Mucosa of stomach (tissue), 1 donor: ENCODE data around the gene GSC2.

Source experiments
- H3K27me3 ChIP-seq: one replicate; pipeline ENCODE4 v1.7.0; 2013; ENCODE audit warnings: mild to moderate bottlenecking, low read length; ENCODE audit not compliant: control insufficient read depth, insufficient read depth
- H3K36me3 ChIP-seq: one replicate; pipeline ENCODE4 v1.7.0; 2013; ENCODE audit warnings: low read length; ENCODE audit not compliant: control insufficient read depth, insufficient read depth
- H3K4me1 ChIP-seq: one replicate; pipeline ENCODE4 v1.7.0; 2013; ENCODE audit warnings: mild to moderate bottlenecking, low read length; ENCODE audit not compliant: control insufficient read depth, insufficient read depth
- H3K4me3 ChIP-seq: one replicate; pipeline ENCODE4 v1.7.0; 2013; ENCODE audit warnings: low read length
- H3K9ac ChIP-seq: one replicate; pipeline ENCODE4 v1.7.0; 2013; ENCODE audit warnings: mild to moderate bottlenecking, low read length, moderate library complexity
- H3K9me3 ChIP-seq: one replicate; pipeline ENCODE4 v1.7.0; 2013; ENCODE audit warnings: mild to moderate bottlenecking, low read length, moderate library complexity; ENCODE audit not compliant: control insufficient read depth
- donor health status: Pancreatic carcinoma.

The GSC2 gene

DNA sequence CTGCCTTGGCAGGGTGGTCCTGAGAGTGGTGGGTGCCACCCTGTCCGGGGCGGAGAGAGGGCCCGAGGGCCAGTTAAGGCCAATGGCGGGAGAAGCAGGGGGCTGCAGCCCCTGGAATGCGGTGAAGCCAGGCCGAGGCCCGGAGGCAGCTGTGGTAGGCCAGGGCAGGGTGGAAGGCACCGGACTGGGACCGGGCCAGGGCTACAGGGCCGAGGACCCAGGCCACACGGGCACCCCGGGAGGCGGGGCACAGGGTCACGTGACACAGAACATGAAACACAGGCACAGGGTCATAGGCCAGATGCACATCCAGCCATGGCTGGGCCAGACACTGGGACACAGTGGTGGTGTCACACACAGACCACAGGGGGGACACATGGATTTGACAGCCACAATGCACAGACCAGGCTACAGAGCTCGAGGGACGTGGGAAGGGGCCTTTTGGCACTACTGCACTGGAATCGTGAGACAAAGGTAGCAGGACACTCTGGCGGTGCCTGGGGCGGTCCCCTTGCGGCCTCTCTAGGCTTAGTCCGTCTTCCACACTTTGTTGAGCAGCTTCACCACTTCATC is 25.6 kb upstream of the GSC2 start:
- H3K36me3 ChIP-seq = no peaks in the 10 kb centered on the region
- H3K9ac ChIP-seq = no peak overlapping the region
- peaks cover 54% of the 10 kb centered on the region for H3K4me1 ChIP-seq
- no peak overlapping the region for H3K4me3 ChIP-seq
- no peaks in the 10 kb centered on the region for H3K9me3 ChIP-seq
- peaks cover under 1% of the 10 kb centered on the region for H3K27me3 ChIP-seq

GRCh38 chr22:19175026-19175601 is 25.0 kb upstream of the GSC2 start:
- H3K4me1 ChIP-seq = peaks cover 60% of the 10 kb centered on the region
- no peak overlapping the region for H3K4me3 ChIP-seq
- H3K9ac ChIP-seq = no peak overlapping the region

DNA sequence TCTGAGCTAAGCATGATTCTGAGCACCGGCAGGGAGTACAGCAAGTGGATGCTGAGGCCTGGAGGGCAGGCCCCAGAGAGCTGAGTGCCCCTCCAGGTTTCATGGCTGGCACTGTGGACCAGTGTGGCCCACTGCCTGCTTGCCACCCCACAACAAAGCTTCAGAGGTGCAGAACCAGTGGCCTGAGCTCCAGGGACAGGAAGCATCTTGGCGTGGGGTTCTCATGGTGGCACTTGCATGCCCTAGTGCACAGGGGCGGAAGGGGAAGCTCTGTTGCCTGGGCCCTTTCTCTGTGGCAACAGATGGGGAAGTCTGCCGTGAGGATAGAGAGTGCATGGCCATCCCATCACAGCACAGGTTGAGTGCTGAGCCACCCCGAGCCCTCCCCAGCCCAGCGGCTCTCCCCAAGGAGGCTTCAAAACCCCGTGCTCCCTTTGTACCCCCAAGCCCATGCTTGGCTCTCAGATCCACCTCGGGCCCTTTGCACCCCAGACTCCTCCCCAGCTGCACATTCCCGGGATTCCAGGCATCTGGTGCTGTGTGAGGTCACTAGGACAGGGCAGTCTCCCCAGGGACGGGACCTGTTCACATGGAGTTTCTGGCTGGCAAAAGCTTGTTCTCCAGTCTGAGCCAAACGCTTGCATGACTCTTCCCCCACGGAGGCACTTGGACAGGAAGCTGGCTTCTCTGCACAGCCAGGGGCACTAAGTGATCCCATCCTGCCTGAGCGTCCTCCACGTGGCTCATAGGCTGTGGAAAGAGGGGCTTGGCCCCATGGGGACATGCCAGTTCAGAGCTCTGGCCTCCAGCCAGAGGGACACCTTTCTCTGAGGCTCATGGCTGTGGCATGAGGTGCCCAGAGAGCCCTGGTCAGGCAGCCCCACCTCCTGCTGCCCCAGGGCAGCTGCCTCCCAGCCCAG is 24.3 kb upstream of the GSC2 start:
- H3K27me3 ChIP-seq = peaks cover 14% of the 10 kb centered on the region
- peak overlapping the region; percentile 34 for H3K9ac ChIP-seq
- H3K4me3 ChIP-seq = no peak overlapping the region
- no peaks in the 10 kb centered on the region for H3K9me3 ChIP-seq
- no peaks in the 10 kb centered on the region for H3K36me3 ChIP-seq
- H3K4me1 ChIP-seq = peaks cover 59% of the 10 kb centered on the region

More at GRCh38 chr22:19175026-19175601, 25.0 kb upstream of the GSC2 start:
- H3K36me3 ChIP-seq = no peaks in the 10 kb centered on the region
- H3K9me3 ChIP-seq = no peaks in the 10 kb centered on the region
- peaks cover 7% of the 10 kb centered on the region for H3K27me3 ChIP-seq

- Histone ChIP-seq H3K4me3 (no peak overlapping the region), H3K4me1 (peaks cover 54% of the 10 kb centered on the region)
These were observed 23.2 kb upstream of the GSC2 start for GRCh38 chr22:19173047-19174035.

DNA sequence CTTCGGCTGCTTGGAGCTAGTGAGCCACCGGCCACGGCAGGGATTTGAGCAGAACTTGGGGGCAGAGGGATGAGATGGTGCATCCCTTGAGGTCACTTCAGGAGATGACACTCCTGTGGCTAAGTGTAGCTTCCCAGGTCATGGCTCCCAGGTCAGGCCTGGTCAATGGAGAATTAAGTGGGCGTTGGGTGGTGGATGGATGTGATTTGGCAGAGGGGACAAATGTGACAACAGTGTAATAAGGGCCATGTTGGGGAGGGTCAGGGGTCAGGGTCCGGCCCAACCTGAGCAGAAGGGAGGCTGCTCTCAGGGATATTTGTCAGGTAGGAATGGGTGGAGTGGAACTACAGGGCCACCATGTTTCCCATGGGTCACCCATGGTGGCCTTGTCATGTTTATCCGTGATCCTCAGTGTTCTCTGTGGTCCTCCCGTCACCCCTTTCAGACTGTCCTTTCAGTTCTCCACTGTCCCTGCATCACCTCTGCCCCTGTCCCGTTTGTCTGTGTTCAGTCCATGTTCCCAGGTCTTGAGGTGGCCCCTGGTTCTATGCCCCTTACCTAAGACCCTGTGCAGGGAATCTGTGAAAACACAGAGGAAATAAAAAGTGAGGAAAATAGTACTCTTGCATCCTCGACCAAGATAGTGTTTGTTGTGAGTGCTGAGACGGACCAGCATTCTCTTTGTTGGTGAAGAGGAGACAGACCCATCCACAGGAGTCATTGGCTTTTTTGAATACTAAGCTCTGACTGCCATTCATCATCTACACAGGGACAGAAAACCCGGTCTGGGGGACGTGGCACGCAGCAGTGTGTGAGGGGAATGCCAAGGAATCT is 22.3 kb upstream of the GSC2 start:
- Histone ChIP-seq H3K9ac (peak overlapping the region; percentile 97), H3K4me3 (peak overlapping the region; percentile 65), H3K27me3 (peaks cover 33% of the 10 kb centered on the region), H3K4me1 (peaks cover 51% of the 10 kb centered on the region), H3K36me3 (no peaks in the 10 kb centered on the region), H3K9me3 (no peaks in the 10 kb centered on the region)

More at GRCh38 chr22:19173047-19174035, 23.2 kb upstream of the GSC2 start:
- Histone ChIP-seq H3K36me3 (no peaks in the 10 kb centered on the region), H3K27me3 (peaks cover 24% of the 10 kb centered on the region), H3K9ac (peak overlapping the region; percentile 97), H3K9me3 (no peaks in the 10 kb centered on the region)

DNA sequence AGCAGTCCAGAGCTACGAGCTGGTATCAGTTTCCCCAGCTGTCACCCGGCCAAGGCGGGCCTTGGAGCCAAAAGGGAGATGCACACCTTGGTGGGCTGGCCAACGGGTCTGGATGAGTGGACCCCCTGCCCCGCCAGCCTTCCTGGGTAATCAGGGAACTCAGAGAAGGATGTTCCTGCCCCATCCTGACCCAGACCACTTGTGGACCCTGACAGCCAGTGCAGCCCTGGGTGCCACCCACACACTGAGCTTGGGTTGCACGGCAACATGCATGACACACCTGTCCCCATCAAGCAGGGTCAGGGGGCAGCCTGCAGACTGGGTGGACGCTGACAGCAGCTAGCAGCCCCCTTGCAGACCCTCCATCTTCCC is 19.8 kb upstream of the GSC2 start:
- Histone ChIP-seq H3K27me3 (peaks cover 41% of the 10 kb centered on the region), H3K36me3 (no peaks in the 10 kb centered on the region), H3K4me1 (peaks cover 45% of the 10 kb centered on the region), H3K9me3 (no peaks in the 10 kb centered on the region), H3K9ac (no peak overlapping the region), H3K4me3 (no peak overlapping the region)

DNA sequence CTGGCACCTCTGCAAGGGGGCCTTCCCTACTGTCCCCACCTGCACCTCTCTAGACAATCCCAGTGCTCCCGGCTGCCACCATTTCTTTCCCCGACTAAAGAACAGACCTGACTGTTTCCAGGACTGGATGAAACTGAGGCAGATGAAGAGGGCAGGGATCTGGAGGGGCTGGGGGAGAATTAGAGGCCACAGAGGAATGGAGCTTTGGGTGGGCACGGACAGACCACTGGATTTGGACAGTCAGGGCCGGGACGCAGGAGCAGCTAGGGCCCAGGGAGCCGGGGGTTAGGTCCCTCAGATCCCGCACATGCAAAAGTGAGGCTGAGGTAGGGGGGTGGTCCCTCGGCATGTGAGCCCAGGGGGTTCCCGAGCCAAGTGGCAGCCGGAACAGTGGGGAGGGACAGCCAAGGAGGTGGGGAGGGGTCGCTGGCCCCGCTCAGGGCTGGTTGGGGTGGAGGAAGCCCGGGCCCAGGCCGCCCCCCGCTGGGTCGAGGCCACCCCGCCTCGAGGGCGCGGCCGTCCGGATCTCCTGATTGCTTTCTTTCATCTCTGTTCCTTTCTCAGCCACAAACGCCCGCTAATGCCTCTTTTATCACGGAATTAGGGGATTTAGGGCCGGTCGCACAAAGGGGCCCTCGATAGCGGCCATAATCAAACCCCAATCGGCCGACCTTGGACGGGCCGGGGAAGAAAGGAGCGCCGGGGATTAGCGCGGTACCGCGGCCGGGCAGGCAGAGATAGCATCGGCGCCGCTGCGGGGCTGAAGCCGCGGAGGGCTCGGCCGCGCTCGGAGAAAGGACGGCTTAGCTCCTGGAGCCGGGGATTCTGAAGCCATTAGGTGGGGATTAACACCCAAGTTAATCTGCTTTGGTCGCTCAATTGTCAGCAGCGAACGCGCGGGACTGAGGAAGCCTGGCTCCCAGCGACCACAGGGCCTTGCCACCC is 19.2 kb upstream of the GSC2 start:
- Histone ChIP-seq H3K27me3 (peaks cover 41% of the 10 kb centered on the region), H3K4me1 (peaks cover 40% of the 10 kb centered on the region), H3K36me3 (no peaks in the 10 kb centered on the region), H3K4me3 (no peak overlapping the region), H3K9me3 (no peaks in the 10 kb centered on the region), H3K9ac (peak overlapping the region; percentile 22)

- Histone ChIP-seq H3K9me3 (no peaks in the 10 kb centered on the region), H3K36me3 (no peaks in the 10 kb centered on the region), H3K27me3 (peaks cover 41% of the 10 kb centered on the region), H3K4me3 (no peak overlapping the region), H3K4me1 (peaks cover 30% of the 10 kb centered on the region), H3K9ac (no peak overlapping the region)
These were observed 18.2 kb upstream of the GSC2 start for GRCh38 chr22:19168088-19168890.

GRCh38 chr22:19167106-19167869 is 17.2 kb upstream of the GSC2 start:
- no peak overlapping the region for H3K4me3 ChIP-seq
- peaks cover 20% of the 10 kb centered on the region for H3K4me1 ChIP-seq
- no peak overlapping the region for H3K9ac ChIP-seq
- no peaks in the 10 kb centered on the region for H3K9me3 ChIP-seq
- no peaks in the 10 kb centered on the region for H3K36me3 ChIP-seq
- H3K27me3 ChIP-seq = peaks cover 41% of the 10 kb centered on the region
